Smooth muscle cell (in vitro differentiated cells): ENCODE data around the gene SYT17. TPM values are rescaled to one million over a fixed set of nuclear protein-coding genes. Genes with fewer than 3 reads are reported as not detected.

Experiments used
- DNase-seq: peaks from one replicate; lab custom pipeline; 2025; ENCODE audit not compliant: unreplicated experiment; lab: John Stamatoyannopoulos, UW
- H2AFZ ChIP-seq: fragments of 200-600 bp; sonication (generic); 2 replicates; pipeline ENCODE4 v1.6.0; 2016; ENCODE audit warnings: antibody characterized with exemption, low read depth, mild to moderate bottlenecking
- H3F3A ChIP-seq: fragments of 200-600 bp; sonication (generic); 2 replicates; pipeline ENCODE4 v1.6.0; 2017; ENCODE audit warnings: antibody characterized with exemption, low read depth
- H3K27ac ChIP-seq: fragments of 200-600 bp; sonication (generic); 2 replicates; pipeline ENCODE4 v1.5.1; 2016; ENCODE audit warnings: low read depth, mild to moderate bottlenecking
- H3K27me3 ChIP-seq: fragments of 200-600 bp; sonication (generic); 2 replicates; pipeline ENCODE4 v1.6.1; 2016; ENCODE audit warnings: low read depth, mild to moderate bottlenecking
- H3K36me3 ChIP-seq: fragments of 200-600 bp; sonication (generic); 2 replicates; pipeline ENCODE4 v1.5.1; 2016; ENCODE audit warnings: low read depth
- H3K4me1 ChIP-seq: fragments of 200-600 bp; sonication (generic); 2 replicates; pipeline ENCODE4 v1.5.1; 2016; ENCODE audit warnings: low read depth
- H3K4me2 ChIP-seq: fragments of 200-600 bp; sonication (generic); 2 replicates; pipeline ENCODE4 v1.6.0; 2016; ENCODE audit warnings: mild to moderate bottlenecking
- H3K4me3 ChIP-seq: fragments of 200-600 bp; sonication (generic); 2 replicates; pipeline ENCODE4 v1.5.1; 2016; ENCODE audit warnings: mild to moderate bottlenecking
- H3K79me2 ChIP-seq: fragments of 200-600 bp; sonication (generic); 2 replicates; pipeline ENCODE4 v1.6.0; 2016; ENCODE audit warnings: low read depth, mild to moderate bottlenecking
- H3K9ac ChIP-seq: fragments of 200-600 bp; sonication (generic); 2 replicates; pipeline ENCODE4 v1.6.0; 2016; ENCODE audit warnings: low read depth
- H3K9me3 ChIP-seq: fragments of 200-600 bp; sonication (generic); replicated peaks from 2 replicates; pipeline ENCODE4 v1.5.1; 2016; ENCODE audit warnings: low read depth
- H4K20me1 ChIP-seq: fragments of 200-600 bp; sonication (generic); 2 replicates; pipeline ENCODE4 v1.6.0; 2016; ENCODE audit warnings: low read depth
- CTCF ChIP-seq: fragments of 200-600 bp; sonication (generic); IDR thresholded peaks from 2 replicates; pipeline ENCODE4 v1.5.1; 2017; ENCODE audit warnings: borderline replicate concordance, mild to moderate bottlenecking, antibody characterized with exemption; ENCODE audit not compliant: insufficient read depth, poor library complexity, severe bottlenecking
- WGBS: methylation state at CpG from one replicate; pipeline ENCODE4 v1.1.7; 2016; ENCODE audit warnings: low lambda C conversion rate; 5-methylcytosine and 5-hydroxymethylcytosine counted together
- polyA plus RNA-seq: library from polyadenylated mRNA; unstranded; fragments of >200 nt; fragmentation: Nextera tagmentation; extraction: Ambion mirVana; gene quantifications from 2 replicates; pipeline ENCODE4 v1.2.1, GENCODE V29; 2016
- total RNA-seq: library from RNA; depleted of rRNA; stranded (reverse); fragments of >200 nt; gene quantifications from 2 replicates; pipeline ENCODE4 v1.2.3, GENCODE V29; 2014

Gene SYT17
- total and polyA plus RNA-seq, 2 experiments from 2014 or later, result 2.0 to 3.9 TPM

- Histone ChIP-seq H3F3A (no peaks in the 10 kb centered on the region), H3K27ac (no peak overlapping the region), H4K20me1 (no peaks in the 10 kb centered on the region), H3K9me3 (no peaks in the 10 kb centered on the region), H3K4me3 (no peak overlapping the region), H3K4me1 (no peaks in the 10 kb centered on the region), H3K4me2 (no peak overlapping the region), H3K79me2 (no peaks in the 10 kb centered on the region), H3K36me3 (no peaks in the 10 kb centered on the region), H3K9ac (no peak overlapping the region), H3K27me3 (no peaks in the 10 kb centered on the region), H2AFZ (no peak overlapping the region)
- TF ChIP-seq CTCF, result no peak
- 57% methylated on average over 2 of the region's 2 CpGs for WGBS
- DNase-seq, result no peak
Measured at GRCh38 chr16:19304750-19305149, 136.7 kb downstream of the SYT17 start.

- no peaks in the 10 kb centered on the region for H3K9me3 ChIP-seq
- H3K36me3 ChIP-seq, result no peaks in the 10 kb centered on the region
- H3K4me2 ChIP-seq, result no peak overlapping the region
- no peak for TF ChIP-seq CTCF
- DNase-seq, result no peak
- no peaks in the 10 kb centered on the region for H3F3A ChIP-seq
- H2AFZ ChIP-seq, result no peak overlapping the region
- H4K20me1 ChIP-seq, result no peaks in the 10 kb centered on the region
- no peaks in the 10 kb centered on the region for H3K4me1 ChIP-seq
- no peaks in the 10 kb centered on the region for H3K27me3 ChIP-seq
- no peaks in the 10 kb centered on the region for H3K79me2 ChIP-seq
- H3K9ac ChIP-seq, result no peak overlapping the region
- H3K4me3 ChIP-seq, result no peak overlapping the region
- H3K27ac ChIP-seq, result no peak overlapping the region
- WGBS, result 95% methylated on average over 2 of the region's 2 CpGs
Measured at GRCh38 chr16:19305443-19305842, 137.4 kb downstream of the SYT17 start.

- no peaks in the 10 kb centered on the region for H3F3A ChIP-seq
- H3K4me1 ChIP-seq, result no peaks in the 10 kb centered on the region
- no peaks in the 10 kb centered on the region for H4K20me1 ChIP-seq
- H3K9me3 ChIP-seq, result no peaks in the 10 kb centered on the region
- WGBS, result 82% methylated on average over 8 of the region's 8 CpGs
- H3K4me2 ChIP-seq, result no peak overlapping the region
- no peak overlapping the region for H3K4me3 ChIP-seq
- no peaks in the 10 kb centered on the region for H3K36me3 ChIP-seq
- H3K79me2 ChIP-seq, result no peaks in the 10 kb centered on the region
- H3K27ac ChIP-seq, result no peak overlapping the region
- no peak overlapping the region for H3K9ac ChIP-seq
- no peak for DNase-seq
- no peak overlapping the region for H2AFZ ChIP-seq
- TF ChIP-seq CTCF, result no peak
- H3K27me3 ChIP-seq, result no peaks in the 10 kb centered on the region
Measured at GRCh38 chr16:19307587-19308241, 139.7 kb downstream of the SYT17 start.

GRCh38 chr16:19308392-19308791 lies 140.4 kb downstream of the SYT17 start:
- Histone ChIP-seq H3K9ac (no peak overlapping the region), H3K4me1 (no peaks in the 10 kb centered on the region), H3K4me3 (no peak overlapping the region), H3K79me2 (no peaks in the 10 kb centered on the region), H4K20me1 (no peaks in the 10 kb centered on the region), H3K9me3 (no peaks in the 10 kb centered on the region), H3K27me3 (no peaks in the 10 kb centered on the region), H3F3A (no peaks in the 10 kb centered on the region), H3K27ac (no peak overlapping the region), H2AFZ (no peak overlapping the region), H3K36me3 (no peaks in the 10 kb centered on the region), H3K4me2 (no peak overlapping the region)
- no peak for DNase-seq
- no peak for TF ChIP-seq CTCF
- WGBS, result 91% methylated on average over 1 of the region's 1 CpG
